ENCODE data around the gene PJVK.

GRCh38 chr2:178506949-178507348, 55.8 kb downstream of the PJVK start:
- TF ChIP-seq POLR2AphosphoS5 (IDR thresholded peaks at IDR 0.05) (no peak), CTCF (IDR thresholded peaks at IDR 0.05) (no peak), POLR2A (IDR thresholded peaks at IDR 0.05) (no peak)
